ENCODE measurements around the gene LRRC2.
"Not testable (repeated sequence)": the region's sequence is repeated elsewhere in the genome, so short reads cannot be mapped to it uniquely, and the experiment has no call there.

The LRRC2 gene

GRCh38 chr3:46524832-46525231 lies 41.3 kb downstream of the LRRC2 start:
- H3K4me1 ChIP-seq (ENCODE audit: control insufficient read depth, insufficient read depth, low read length, poor library complexity, severe bottlenecking) = no peaks in the 10 kb centered on the region
- H3K4me3 ChIP-seq (ENCODE audit: extremely low read depth, insufficient read depth, low read length, poor library complexity, severe bottlenecking) = no peak overlapping the region
- H3K9me3 ChIP-seq (ENCODE audit: control insufficient read depth, low read length) = no peaks in the 10 kb centered on the region
- WGBS, 2 experiments (ENCODE audit: insufficient coverage in 2 of 2) = no CpG with 5 or more reads among the region's 3 CpGs
- H3K27ac ChIP-seq (ENCODE audit: low read depth, low read length, severe bottlenecking) = no peak overlapping the region
- H3K36me3 ChIP-seq (ENCODE audit: control insufficient read depth, insufficient read depth, low read length) = no peaks in the 10 kb centered on the region

GRCh38 chr3:46524008-46524407 lies 42.1 kb downstream of the LRRC2 start:
- no peak overlapping the region for H3K4me3 ChIP-seq (ENCODE audit: extremely low read depth, insufficient read depth, low read length, poor library complexity, severe bottlenecking)
- H3K9me3 ChIP-seq (ENCODE audit: control insufficient read depth, low read length) = no peaks in the 10 kb centered on the region
- H3K4me1 ChIP-seq (ENCODE audit: control insufficient read depth, insufficient read depth, low read length, poor library complexity, severe bottlenecking) = no peaks in the 10 kb centered on the region
- no peaks in the 10 kb centered on the region for H3K36me3 ChIP-seq (ENCODE audit: control insufficient read depth, insufficient read depth, low read length)
- no peak overlapping the region for H3K27ac ChIP-seq (ENCODE audit: low read depth, low read length, severe bottlenecking)
- WGBS, 2 experiments (ENCODE audit: insufficient coverage in 2 of 2) = 85 to 91% methylated on average over 3 of the region's 3 CpGs

- Histone ChIP-seq H3K4me1 (ENCODE audit: control insufficient read depth, insufficient read depth, low read length, poor library complexity, severe bottlenecking) (no peaks in the 10 kb centered on the region), H3K27ac (ENCODE audit: low read depth, low read length, severe bottlenecking) (no peak overlapping the region), H3K36me3 (ENCODE audit: control insufficient read depth, insufficient read depth, low read length) (no peaks in the 10 kb centered on the region), H3K9me3 (ENCODE audit: control insufficient read depth, low read length) (no peaks in the 10 kb centered on the region), H3K4me3 (ENCODE audit: extremely low read depth, insufficient read depth, low read length, poor library complexity, severe bottlenecking) (no peak overlapping the region)
- WGBS, 2 experiments (ENCODE audit: insufficient coverage in 2 of 2) = 100% methylated on average over 2 of the region's 2 CpGs; no CpG with 5 or more reads in 1 of the 2 experiments
Observed at GRCh38 chr3:46523556-46523955, 42.5 kb downstream of the LRRC2 start.

- not testable (repeated sequence) for H3K27ac ChIP-seq (ENCODE audit: low read depth, low read length, severe bottlenecking); H3K9me3 ChIP-seq (ENCODE audit: control insufficient read depth, low read length); H3K36me3 ChIP-seq (ENCODE audit: control insufficient read depth, insufficient read depth, low read length); H3K4me3 ChIP-seq (ENCODE audit: extremely low read depth, insufficient read depth, low read length, poor library complexity, severe bottlenecking); H3K4me1 ChIP-seq (ENCODE audit: control insufficient read depth, insufficient read depth, low read length, poor library complexity, severe bottlenecking)
- no CpG with 5 or more reads among the region's 4 CpGs for WGBS, 2 experiments (ENCODE audit: insufficient coverage in 2 of 2)
Observed at GRCh38 chr3:46522201-46522600, 43.9 kb downstream of the LRRC2 start.

GRCh38 chr3:46521096-46521495 lies 45.0 kb downstream of the LRRC2 start:
- 100% methylated on average over 2 of the region's 9 CpGs; no CpG with 5 or more reads in 1 of the 2 experiments for WGBS, 2 experiments (ENCODE audit: insufficient coverage in 2 of 2)
- Histone ChIP-seq H3K27ac (ENCODE audit: low read depth, low read length, severe bottlenecking) (no peak overlapping the region), H3K36me3 (ENCODE audit: control insufficient read depth, insufficient read depth, low read length) (no peaks in the 10 kb centered on the region), H3K9me3 (ENCODE audit: control insufficient read depth, low read length) (no peaks in the 10 kb centered on the region), H3K4me1 (ENCODE audit: control insufficient read depth, insufficient read depth, low read length, poor library complexity, severe bottlenecking) (no peaks in the 10 kb centered on the region), H3K4me3 (ENCODE audit: extremely low read depth, insufficient read depth, low read length, poor library complexity, severe bottlenecking) (no peak overlapping the region)

- Histone ChIP-seq H3K4me1 (ENCODE audit: control insufficient read depth, insufficient read depth, low read length, poor library complexity, severe bottlenecking) (no peaks in the 10 kb centered on the region), H3K4me3 (ENCODE audit: extremely low read depth, insufficient read depth, low read length, poor library complexity, severe bottlenecking) (no peak overlapping the region), H3K9me3 (ENCODE audit: control insufficient read depth, low read length) (no peaks in the 10 kb centered on the region), H3K27ac (ENCODE audit: low read depth, low read length, severe bottlenecking) (no peak overlapping the region), H3K36me3 (ENCODE audit: control insufficient read depth, insufficient read depth, low read length) (no peaks in the 10 kb centered on the region)
- 90% methylated on average over 2 of the region's 3 CpGs; no CpG with 5 or more reads in 1 of the 2 experiments for WGBS, 2 experiments (ENCODE audit: insufficient coverage in 2 of 2)
Observed at GRCh38 chr3:46520531-46520930, 45.6 kb downstream of the LRRC2 start.

- no peaks in the 10 kb centered on the region for H3K4me1 ChIP-seq (ENCODE audit: control insufficient read depth, insufficient read depth, low read length, poor library complexity, severe bottlenecking)
- H3K27ac ChIP-seq (ENCODE audit: low read depth, low read length, severe bottlenecking) = no peak overlapping the region
- WGBS, 2 experiments (ENCODE audit: insufficient coverage in 2 of 2) = no CpG with 5 or more reads among the region's 2 CpGs
- no peaks in the 10 kb centered on the region for H3K36me3 ChIP-seq (ENCODE audit: control insufficient read depth, insufficient read depth, low read length)
- no peaks in the 10 kb centered on the region for H3K9me3 ChIP-seq (ENCODE audit: control insufficient read depth, low read length)
- no peak overlapping the region for H3K4me3 ChIP-seq (ENCODE audit: extremely low read depth, insufficient read depth, low read length, poor library complexity, severe bottlenecking)
Observed at GRCh38 chr3:46519952-46520351, 46.1 kb downstream of the LRRC2 start.

- Histone ChIP-seq H3K9me3 (ENCODE audit: control insufficient read depth, low read length) (no peaks in the 10 kb centered on the region), H3K36me3 (ENCODE audit: control insufficient read depth, insufficient read depth, low read length) (no peaks in the 10 kb centered on the region), H3K27ac (ENCODE audit: low read depth, low read length, severe bottlenecking) (no peak overlapping the region), H3K4me3 (ENCODE audit: extremely low read depth, insufficient read depth, low read length, poor library complexity, severe bottlenecking) (no peak overlapping the region), H3K4me1 (ENCODE audit: control insufficient read depth, insufficient read depth, low read length, poor library complexity, severe bottlenecking) (no peaks in the 10 kb centered on the region)
- 90 to 94% methylated on average over 2 of the region's 2 CpGs for WGBS, 2 experiments (ENCODE audit: insufficient coverage in 2 of 2)
Observed at GRCh38 chr3:46517784-46518181, 48.3 kb downstream of the LRRC2 start.

GRCh38 chr3:46517016-46517783 lies 48.9 kb downstream of the LRRC2 start:
- no peaks in the 10 kb centered on the region for H3K4me1 ChIP-seq (ENCODE audit: control insufficient read depth, insufficient read depth, low read length, poor library complexity, severe bottlenecking)
- WGBS, 2 experiments (ENCODE audit: insufficient coverage in 2 of 2) = 92 to 96% methylated on average over 3 to 4 of the region's 7 CpGs
- no peak overlapping the region for H3K27ac ChIP-seq (ENCODE audit: low read depth, low read length, severe bottlenecking)
- H3K4me3 ChIP-seq (ENCODE audit: extremely low read depth, insufficient read depth, low read length, poor library complexity, severe bottlenecking) = no peak overlapping the region
- H3K9me3 ChIP-seq (ENCODE audit: control insufficient read depth, low read length) = no peaks in the 10 kb centered on the region
- H3K36me3 ChIP-seq (ENCODE audit: control insufficient read depth, insufficient read depth, low read length) = no peaks in the 10 kb centered on the region

GRCh38 chr3:46516521-46516920 lies 49.6 kb downstream of the LRRC2 start:
- Histone ChIP-seq H3K27ac (ENCODE audit: low read depth, low read length, severe bottlenecking) (no peak overlapping the region), H3K4me3 (ENCODE audit: extremely low read depth, insufficient read depth, low read length, poor library complexity, severe bottlenecking) (no peak overlapping the region)

GRCh38 chr3:46512191-46512749 lies 53.8 kb downstream of the LRRC2 start:
- Histone ChIP-seq H3K4me3 (ENCODE audit: extremely low read depth, insufficient read depth, low read length, poor library complexity, severe bottlenecking) (no peak overlapping the region), H3K27ac (ENCODE audit: low read depth, low read length, severe bottlenecking) (no peak overlapping the region), H3K36me3 (ENCODE audit: control insufficient read depth, insufficient read depth, low read length) (no peaks in the 10 kb centered on the region), H3K9me3 (ENCODE audit: control insufficient read depth, low read length) (no peaks in the 10 kb centered on the region), H3K4me1 (ENCODE audit: control insufficient read depth, insufficient read depth, low read length, poor library complexity, severe bottlenecking) (no peaks in the 10 kb centered on the region)
- WGBS, 2 experiments (ENCODE audit: insufficient coverage in 2 of 2) = 60 to 75% methylated on average over 1 of the region's 2 CpGs

More at GRCh38 chr3:46516521-46516920, 49.6 kb downstream of the LRRC2 start:
- no peaks in the 10 kb centered on the region for H3K9me3 ChIP-seq (ENCODE audit: control insufficient read depth, low read length)
- no peaks in the 10 kb centered on the region for H3K4me1 ChIP-seq (ENCODE audit: control insufficient read depth, insufficient read depth, low read length, poor library complexity, severe bottlenecking)
- no peaks in the 10 kb centered on the region for H3K36me3 ChIP-seq (ENCODE audit: control insufficient read depth, insufficient read depth, low read length)
- 100% methylated on average over 2 to 3 of the region's 4 CpGs for WGBS, 2 experiments (ENCODE audit: insufficient coverage in 2 of 2)
